ENCODE data around the gene CTNNBIP1.

GRCh38 chr1:9892563-9893528, 17.2 kb downstream of the CTNNBIP1 start:
- TF ChIP-seq EZH2 (IDR thresholded peaks at IDR 0.05; ENCODE audit: low read depth, low read length, severe bottlenecking) = no peak
- no peak for TF ChIP-seq POLR2A (IDR thresholded peaks at IDR 0.05; ENCODE audit: control extremely low read depth in 1 of 2, low read depth in 2 of 2, low read length in 2 of 2)
- no peak for TF ChIP-seq CTCF (IDR thresholded peaks at IDR 0.05; ENCODE audit: control extremely low read depth in 1 of 3, insufficient read depth in 1 of 3, low read depth in 1 of 3, low read length in 3 of 3)
- no peak for TF ChIP-seq NRF1 (IDR thresholded peaks at IDR 0.05; ENCODE audit: low read depth, low read length)
- TF ChIP-seq RNF2 (IDR thresholded peaks at IDR 0.05; ENCODE audit: borderline replicate concordance, low read depth, low read length, missing control alignments, poor library complexity, severe bottlenecking) = no peak
- TF ChIP-seq RAD21 (IDR thresholded peaks at IDR 0.05 in 1 of 2, conservative IDR thresholded peaks at IDR 0.05 in 1 of 2; ENCODE audit: low read depth in 2 of 2, low read length in 2 of 2) = no peak
- no peak for TF ChIP-seq SRF (IDR thresholded peaks at IDR 0.05; ENCODE audit: low read depth, low read length)
- TF ChIP-seq RFX5 (IDR thresholded peaks at IDR 0.05; ENCODE audit: borderline replicate concordance, low read depth, low read length) = no peak
- TF ChIP-seq KDM5A (IDR thresholded peaks at IDR 0.05; ENCODE audit: low read length) = no peak
- no peak for TF ChIP-seq MAX (IDR thresholded peaks at IDR 0.05)
- no peak for TF ChIP-seq TEAD4 (IDR thresholded peaks at IDR 0.05; ENCODE audit: low read depth, low read length)
- no peak for TF ChIP-seq CEBPB (IDR thresholded peaks at IDR 0.05; ENCODE audit: low read depth, low read length)
- no peak for TF ChIP-seq SAP30 (IDR thresholded peaks at IDR 0.05; ENCODE audit: insufficient read depth, insufficient replicate concordance, low read length)
